ENCODE data around the gene MMP14.

MMP14 gene

GRCh38 chr14:22875003-22875747 lies 38.8 kb downstream of the MMP14 start:
- no peak for DNase-seq
- no peaks in the 10 kb centered on the region for H3K9me3 ChIP-seq (replicated peaks; ENCODE audit: insufficient read depth, low read length)
- no peaks in the 10 kb centered on the region for H3K9me2 ChIP-seq (replicated peaks; ENCODE audit: insufficient read depth, low read length)
- no peak overlapping the region for H2AFZ ChIP-seq (ENCODE audit: low read length)
- no peaks in the 10 kb centered on the region for H4K20me1 ChIP-seq (ENCODE audit: insufficient read depth, low read length)
- H3K9ac ChIP-seq (ENCODE audit: low read length) = no peak overlapping the region
- no peaks in the 10 kb centered on the region for H3K27me3 ChIP-seq (replicated peaks; ENCODE audit: insufficient read depth, low read length)
- peaks cover 10% of the 10 kb centered on the region for H3K79me2 ChIP-seq (ENCODE audit: low read length)
- no peak overlapping the region for H3K4me2 ChIP-seq (ENCODE audit: low read depth, low read length)
- H3K36me3 ChIP-seq (replicated peaks; ENCODE audit: insufficient read depth, low read length) = no peaks in the 10 kb centered on the region
- H3K4me1 ChIP-seq (ENCODE audit: low read length) = peaks cover 3% of the 10 kb centered on the region; the same call in 1 of the 2 replicates
- H3K4me3 ChIP-seq (ENCODE audit: low read length) = no peak overlapping the region
- H3K27ac ChIP-seq (ENCODE audit: low read length) = no peak overlapping the region
- peaks cover 10% of the 10 kb centered on the region for H3F3A ChIP-seq (ENCODE audit: insufficient read depth, low read length)
- TF ChIP-seq EZH2phosphoT487 (IDR thresholded peaks at IDR 0.05; ENCODE audit: low read length) = no peak
- no peak for TF ChIP-seq EZH2 (optimal IDR thresholded peaks at IDR 0.05; ENCODE audit: low read depth, low read length)
- TF ChIP-seq CTCF (IDR thresholded peaks at IDR 0.05; ENCODE audit: low read length) = no peak

GRCh38 chr14:22875748-22876319 lies 39.4 kb downstream of the MMP14 start:
- DNase-seq = no peak
- H2AFZ ChIP-seq (ENCODE audit: low read length) = no peak overlapping the region
- H4K20me1 ChIP-seq (ENCODE audit: insufficient read depth, low read length) = no peaks in the 10 kb centered on the region
- H3K36me3 ChIP-seq (replicated peaks; ENCODE audit: insufficient read depth, low read length) = no peaks in the 10 kb centered on the region
- H3K4me1 ChIP-seq (ENCODE audit: low read length) = no peaks in the 10 kb centered on the region
- no peak overlapping the region for H3K9ac ChIP-seq (ENCODE audit: low read length)
- TF ChIP-seq CTCF (IDR thresholded peaks at IDR 0.05; ENCODE audit: low read length) (no peak), EZH2phosphoT487 (IDR thresholded peaks at IDR 0.05; ENCODE audit: low read length) (no peak), EZH2 (optimal IDR thresholded peaks at IDR 0.05; ENCODE audit: low read depth, low read length) (no peak)
- H3K4me2 ChIP-seq (ENCODE audit: low read depth, low read length) = no peak overlapping the region
- no peak overlapping the region for H3K27ac ChIP-seq (ENCODE audit: low read length)
- peaks cover 10% of the 10 kb centered on the region for H3K79me2 ChIP-seq (ENCODE audit: low read length)
- no peak overlapping the region for H3K4me3 ChIP-seq (ENCODE audit: low read length)
- no peaks in the 10 kb centered on the region for H3K9me2 ChIP-seq (replicated peaks; ENCODE audit: insufficient read depth, low read length)
- H3F3A ChIP-seq (ENCODE audit: insufficient read depth, low read length) = peaks cover 5% of the 10 kb centered on the region
- H3K27me3 ChIP-seq (replicated peaks; ENCODE audit: insufficient read depth, low read length) = no peaks in the 10 kb centered on the region
- no peaks in the 10 kb centered on the region for H3K9me3 ChIP-seq (replicated peaks; ENCODE audit: insufficient read depth, low read length)

- H3K4me1 ChIP-seq (ENCODE audit: low read length) = no peaks in the 10 kb centered on the region
- H3K36me3 ChIP-seq (replicated peaks; ENCODE audit: insufficient read depth, low read length) = no peaks in the 10 kb centered on the region
- H3K27me3 ChIP-seq (replicated peaks; ENCODE audit: insufficient read depth, low read length) = no peaks in the 10 kb centered on the region
- no peaks in the 10 kb centered on the region for H3K9me3 ChIP-seq (replicated peaks; ENCODE audit: insufficient read depth, low read length)
- no peak overlapping the region for H2AFZ ChIP-seq (ENCODE audit: low read length)
- H4K20me1 ChIP-seq (ENCODE audit: insufficient read depth, low read length) = no peaks in the 10 kb centered on the region
- H3K4me2 ChIP-seq (ENCODE audit: low read depth, low read length) = no peak overlapping the region
- no peak for DNase-seq
- no peak overlapping the region for H3K9ac ChIP-seq (ENCODE audit: low read length)
- H3K79me2 ChIP-seq (ENCODE audit: low read length) = peaks cover 10% of the 10 kb centered on the region
- no peak overlapping the region for H3K27ac ChIP-seq (ENCODE audit: low read length)
- H3K9me2 ChIP-seq (replicated peaks; ENCODE audit: insufficient read depth, low read length) = no peaks in the 10 kb centered on the region
- H3K4me3 ChIP-seq (ENCODE audit: low read length) = no peak overlapping the region
- H3F3A ChIP-seq (ENCODE audit: insufficient read depth, low read length) = no peaks in the 10 kb centered on the region
- no peak for TF ChIP-seq CTCF (IDR thresholded peaks at IDR 0.05; ENCODE audit: low read length)
Measured at GRCh38 chr14:22877000-22877501, 40.7 kb downstream of the MMP14 start.

Measured in MM.1S (cell line).